ENCODE results near the gene GIT2.

Gene GIT2

DNA sequence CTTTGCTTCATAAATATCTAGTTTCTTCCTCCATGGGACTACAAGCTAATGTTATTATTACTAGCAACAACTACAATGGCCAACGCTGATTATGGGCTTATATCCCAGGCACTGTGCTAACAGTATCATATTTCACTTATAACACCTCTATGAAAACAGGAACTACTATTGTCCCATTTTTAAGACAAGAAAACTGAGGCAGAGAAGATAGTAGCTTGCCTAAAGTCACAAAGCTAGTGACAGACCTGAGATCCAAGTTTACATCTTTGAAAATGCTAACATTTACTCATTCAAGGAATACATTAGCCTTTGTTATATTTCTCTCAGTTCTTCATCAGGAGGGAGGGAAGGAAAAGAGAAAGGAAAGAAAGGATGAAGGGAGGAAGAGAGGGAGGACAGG is 32.8 kb downstream of the GIT2 start:
- Histone ChIP-seq H3K4me1 (ENCODE audit: control insufficient read depth, low read depth, low read length) (no peaks in the 10 kb centered on the region), H2AK5ac (ENCODE audit: low read length) (no peak overlapping the region), H3K4me3 (ENCODE audit: low read length) (no peak overlapping the region), H4K5ac (ENCODE audit: low read length) (no peak overlapping the region), H3K36me3 (ENCODE audit: control insufficient read depth, insufficient read depth, low read length) (peaks cover 4% of the 10 kb centered on the region), H3K18ac (ENCODE audit: low read length) (no peak overlapping the region), H3K27me3 (ENCODE audit: insufficient read depth, low read length, poor library complexity) (no peaks in the 10 kb centered on the region), H3K56ac (ENCODE audit: low read length) (no peak overlapping the region), H2BK120ac (ENCODE audit: low read depth, low read length) (no peak overlapping the region), H2BK5ac (ENCODE audit: low read length) (no peak overlapping the region), H3K4ac (ENCODE audit: low read depth, low read length) (no peak overlapping the region), H3K9ac (ENCODE audit: low read length) (no peak overlapping the region), H3K27ac (ENCODE audit: low read depth, low read length) (no peak overlapping the region), H3K23ac (ENCODE audit: low read length) (no peak overlapping the region), H4K8ac (ENCODE audit: low read depth, low read length) (no peak overlapping the region), H3K79me2 (ENCODE audit: control insufficient read depth, insufficient read depth, low read length) (no peaks in the 10 kb centered on the region), H3K79me1 (ENCODE audit: low read length) (no peaks in the 10 kb centered on the region), H2BK15ac (replicated peaks; ENCODE audit: low read depth) (no peak overlapping the region), H3K4me2 (ENCODE audit: low read length) (no peak overlapping the region)
- WGBS (ENCODE audit: extremely low coverage, insufficient coverage, low lambda C conversion rate) = no CpG with 5 or more reads among the region's 1 CpG
- no peak for DNase-seq

DNA sequence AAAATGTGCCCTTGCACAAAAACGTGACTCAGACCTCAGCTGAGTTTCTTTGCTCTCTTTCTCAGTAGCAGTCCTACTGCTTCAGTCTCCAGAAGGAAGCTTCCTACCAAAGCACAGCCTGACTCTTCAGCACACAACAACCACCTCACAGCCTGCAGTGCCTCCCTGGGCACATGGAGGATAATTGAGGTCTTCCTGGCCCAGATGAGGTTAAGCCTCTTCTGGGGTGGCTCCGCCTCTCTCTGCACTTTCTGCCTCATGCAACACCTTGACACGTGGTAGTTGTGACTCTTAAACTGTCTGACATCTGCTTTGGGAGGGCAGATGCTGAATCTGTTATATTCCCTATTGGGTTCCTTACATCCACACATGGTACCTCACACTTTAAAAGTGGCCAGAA is 33.8 kb downstream of the GIT2 start:
- H2BK5ac ChIP-seq (ENCODE audit: low read length) = no peak overlapping the region
- no peak overlapping the region for H3K56ac ChIP-seq (ENCODE audit: low read length)
- H3K27me3 ChIP-seq (ENCODE audit: insufficient read depth, low read length, poor library complexity) = no peaks in the 10 kb centered on the region
- H3K4me1 ChIP-seq (ENCODE audit: control insufficient read depth, low read depth, low read length) = no peaks in the 10 kb centered on the region
- H3K4me2 ChIP-seq (ENCODE audit: low read length) = no peak overlapping the region
- H4K8ac ChIP-seq (ENCODE audit: low read depth, low read length) = no peak overlapping the region
- H2BK120ac ChIP-seq (ENCODE audit: low read depth, low read length) = no peak overlapping the region
- peak; percentile 55 for DNase-seq
- H2BK15ac ChIP-seq (replicated peaks; ENCODE audit: low read depth) = no peak overlapping the region
- no peak overlapping the region for H2AK5ac ChIP-seq (ENCODE audit: low read length)
- peaks cover 4% of the 10 kb centered on the region for H3K36me3 ChIP-seq (ENCODE audit: control insufficient read depth, insufficient read depth, low read length)
- no peak overlapping the region for H3K23ac ChIP-seq (ENCODE audit: low read length)
- no peak overlapping the region for H4K5ac ChIP-seq (ENCODE audit: low read length)
- H3K27ac ChIP-seq (ENCODE audit: low read depth, low read length) = no peak overlapping the region
- H3K79me1 ChIP-seq (ENCODE audit: low read length) = no peaks in the 10 kb centered on the region
- H3K18ac ChIP-seq (ENCODE audit: low read length) = no peak overlapping the region
- no peaks in the 10 kb centered on the region for H3K79me2 ChIP-seq (ENCODE audit: control insufficient read depth, insufficient read depth, low read length)
- no peak overlapping the region for H3K4ac ChIP-seq (ENCODE audit: low read depth, low read length)
- H3K4me3 ChIP-seq (ENCODE audit: low read length) = no peak overlapping the region
- H3K9ac ChIP-seq (ENCODE audit: low read length) = no peak overlapping the region
- WGBS (ENCODE audit: extremely low coverage, insufficient coverage, low lambda C conversion rate) = no CpG with 5 or more reads among the region's 3 CpGs

DNA sequence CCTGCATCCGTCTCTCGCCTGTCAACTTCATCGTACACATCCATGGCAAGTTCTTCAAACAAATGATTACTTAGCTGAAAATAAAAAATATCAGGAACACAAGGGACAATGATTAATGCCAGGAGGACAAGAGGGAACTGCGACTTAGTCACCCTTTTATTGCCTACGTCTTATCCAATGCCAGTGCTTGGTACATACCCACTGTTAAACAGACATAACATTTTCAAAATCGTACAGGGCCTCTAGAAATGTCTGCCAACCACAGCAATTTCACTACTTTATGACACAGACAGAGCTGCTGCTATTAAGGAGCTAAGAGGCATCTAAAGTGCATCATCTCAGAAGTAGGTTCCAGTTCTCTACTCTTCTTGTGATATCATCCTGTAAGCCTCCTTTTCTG is 34.6 kb downstream of the GIT2 start:
- no peak overlapping the region for H2BK5ac ChIP-seq (ENCODE audit: low read length)
- H3K27ac ChIP-seq (ENCODE audit: low read depth, low read length) = no peak overlapping the region
- no peaks in the 10 kb centered on the region for H3K27me3 ChIP-seq (ENCODE audit: insufficient read depth, low read length, poor library complexity)
- H3K56ac ChIP-seq (ENCODE audit: low read length) = no peak overlapping the region
- no peaks in the 10 kb centered on the region for H3K79me2 ChIP-seq (ENCODE audit: control insufficient read depth, insufficient read depth, low read length)
- no peak for DNase-seq
- H3K36me3 ChIP-seq (ENCODE audit: control insufficient read depth, insufficient read depth, low read length) = peaks cover 4% of the 10 kb centered on the region
- no peaks in the 10 kb centered on the region for H3K4me1 ChIP-seq (ENCODE audit: control insufficient read depth, low read depth, low read length)
- WGBS (ENCODE audit: extremely low coverage, insufficient coverage, low lambda C conversion rate) = no CpG with 5 or more reads among the region's 6 CpGs
- H3K18ac ChIP-seq (ENCODE audit: low read length) = no peak overlapping the region
- no peak overlapping the region for H3K23ac ChIP-seq (ENCODE audit: low read length)
- H3K4ac ChIP-seq (ENCODE audit: low read depth, low read length) = no peak overlapping the region
- no peak overlapping the region for H2AK5ac ChIP-seq (ENCODE audit: low read length)
- H4K5ac ChIP-seq (ENCODE audit: low read length) = no peak overlapping the region
- no peak overlapping the region for H3K4me3 ChIP-seq (ENCODE audit: low read length)
- H2BK120ac ChIP-seq (ENCODE audit: low read depth, low read length) = no peak overlapping the region
- H3K79me1 ChIP-seq (ENCODE audit: low read length) = no peaks in the 10 kb centered on the region
- no peak overlapping the region for H3K4me2 ChIP-seq (ENCODE audit: low read length)
- no peak overlapping the region for H4K8ac ChIP-seq (ENCODE audit: low read depth, low read length)
- no peak overlapping the region for H3K9ac ChIP-seq (ENCODE audit: low read length)
- H2BK15ac ChIP-seq (replicated peaks; ENCODE audit: low read depth) = no peak overlapping the region

DNA sequence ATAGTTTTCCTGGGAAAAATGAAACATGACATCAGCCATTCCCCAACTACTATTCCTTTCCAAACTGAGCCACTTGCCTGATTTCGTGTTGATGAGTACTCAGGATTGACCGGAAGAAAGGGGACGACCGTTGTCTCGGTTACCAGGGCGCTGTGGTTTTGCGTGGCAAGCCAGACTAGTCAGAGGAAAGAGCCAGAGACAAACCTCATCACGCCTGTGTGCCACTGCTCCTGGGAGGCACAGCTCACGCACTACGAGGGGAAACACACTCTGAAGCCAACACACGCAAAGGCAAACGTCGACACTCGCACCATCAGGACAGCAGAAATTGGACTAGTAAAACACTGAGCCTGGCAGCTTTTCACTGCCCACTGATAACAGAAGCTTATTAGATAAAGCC is 35.0 kb downstream of the GIT2 start:
- Histone ChIP-seq H3K27me3 (ENCODE audit: insufficient read depth, low read length, poor library complexity) (no peaks in the 10 kb centered on the region), H2BK120ac (ENCODE audit: low read depth, low read length) (no peak overlapping the region), H3K79me2 (ENCODE audit: control insufficient read depth, insufficient read depth, low read length) (no peaks in the 10 kb centered on the region), H3K18ac (ENCODE audit: low read length) (no peak overlapping the region), H4K8ac (ENCODE audit: low read depth, low read length) (no peak overlapping the region), H3K4ac (ENCODE audit: low read depth, low read length) (no peak overlapping the region), H2BK15ac (replicated peaks; ENCODE audit: low read depth) (no peak overlapping the region), H2BK5ac (ENCODE audit: low read length) (no peak overlapping the region), H3K4me1 (ENCODE audit: control insufficient read depth, low read depth, low read length) (no peaks in the 10 kb centered on the region), H3K56ac (ENCODE audit: low read length) (no peak overlapping the region), H3K4me2 (ENCODE audit: low read length) (no peak overlapping the region), H3K23ac (ENCODE audit: low read length) (no peak overlapping the region), H3K79me1 (ENCODE audit: low read length) (no peaks in the 10 kb centered on the region), H3K9ac (ENCODE audit: low read length) (no peak overlapping the region), H4K5ac (ENCODE audit: low read length) (no peak overlapping the region), H2AK5ac (ENCODE audit: low read length) (no peak overlapping the region), H3K36me3 (ENCODE audit: control insufficient read depth, insufficient read depth, low read length) (peaks cover 4% of the 10 kb centered on the region), H3K27ac (ENCODE audit: low read depth, low read length) (no peak overlapping the region), H3K4me3 (ENCODE audit: low read length) (no peak overlapping the region)
- WGBS (ENCODE audit: extremely low coverage, insufficient coverage, low lambda C conversion rate) = no CpG with 5 or more reads among the region's 14 CpGs
- DNase-seq = no peak

DNA sequence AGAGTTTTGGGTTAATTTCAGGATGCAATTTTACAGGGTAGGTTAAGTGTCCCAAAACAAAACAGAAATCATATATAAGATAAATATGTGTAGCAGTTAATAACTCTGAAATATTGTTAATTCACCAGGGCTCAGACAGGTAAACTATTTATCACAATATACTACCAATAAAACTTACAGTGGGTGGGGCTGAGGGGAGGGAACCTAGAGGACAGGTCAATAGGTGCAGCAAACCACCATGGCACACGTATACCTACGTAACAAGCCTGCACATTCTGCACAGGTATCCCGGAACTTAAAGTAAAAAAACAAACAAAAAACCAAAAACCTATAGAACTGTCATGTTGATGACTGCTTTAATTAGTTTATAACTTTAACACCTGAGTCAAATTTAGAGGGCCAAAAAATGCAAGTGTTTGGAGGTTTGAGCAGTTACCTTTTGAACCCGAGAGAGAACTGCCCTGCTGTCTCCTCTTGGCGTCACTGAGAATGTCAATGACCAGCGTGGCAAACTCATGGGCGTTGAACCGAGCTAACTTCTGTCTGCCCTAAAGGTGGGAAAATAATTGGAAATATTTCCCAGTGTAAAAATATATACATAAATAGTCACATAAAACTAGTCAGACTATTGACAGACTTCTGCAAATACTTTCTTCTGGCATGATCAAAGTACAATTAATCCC is 36.6 kb downstream of the GIT2 start:
- H3K79me2 ChIP-seq (ENCODE audit: control insufficient read depth, insufficient read depth, low read length) = no peaks in the 10 kb centered on the region
- H3K4me2 ChIP-seq (ENCODE audit: low read length) = no peak overlapping the region
- H3K27ac ChIP-seq (ENCODE audit: low read depth, low read length) = no peak overlapping the region
- H4K5ac ChIP-seq (ENCODE audit: low read length) = no peak overlapping the region
- no peak overlapping the region for H3K23ac ChIP-seq (ENCODE audit: low read length)
- H2BK5ac ChIP-seq (ENCODE audit: low read length) = no peak overlapping the region
- H3K36me3 ChIP-seq (ENCODE audit: control insufficient read depth, insufficient read depth, low read length) = peaks cover 4% of the 10 kb centered on the region
- H2BK120ac ChIP-seq (ENCODE audit: low read depth, low read length) = no peak overlapping the region
- no peak overlapping the region for H3K4ac ChIP-seq (ENCODE audit: low read depth, low read length)
- no peak overlapping the region for H3K9ac ChIP-seq (ENCODE audit: low read length)
- no CpG with 5 or more reads among the region's 8 CpGs for WGBS (ENCODE audit: extremely low coverage, insufficient coverage, low lambda C conversion rate)
- H3K18ac ChIP-seq (ENCODE audit: low read length) = no peak overlapping the region
- H3K4me3 ChIP-seq (ENCODE audit: low read length) = no peak overlapping the region
- DNase-seq = no peak
- no peaks in the 10 kb centered on the region for H3K27me3 ChIP-seq (ENCODE audit: insufficient read depth, low read length, poor library complexity)
- no peak overlapping the region for H2AK5ac ChIP-seq (ENCODE audit: low read length)
- no peaks in the 10 kb centered on the region for H3K4me1 ChIP-seq (ENCODE audit: control insufficient read depth, low read depth, low read length)
- H3K79me1 ChIP-seq (ENCODE audit: low read length) = no peaks in the 10 kb centered on the region
- H4K8ac ChIP-seq (ENCODE audit: low read depth, low read length) = no peak overlapping the region
- no peak overlapping the region for H2BK15ac ChIP-seq (replicated peaks; ENCODE audit: low read depth)
- no peak overlapping the region for H3K56ac ChIP-seq (ENCODE audit: low read length)

DNA sequence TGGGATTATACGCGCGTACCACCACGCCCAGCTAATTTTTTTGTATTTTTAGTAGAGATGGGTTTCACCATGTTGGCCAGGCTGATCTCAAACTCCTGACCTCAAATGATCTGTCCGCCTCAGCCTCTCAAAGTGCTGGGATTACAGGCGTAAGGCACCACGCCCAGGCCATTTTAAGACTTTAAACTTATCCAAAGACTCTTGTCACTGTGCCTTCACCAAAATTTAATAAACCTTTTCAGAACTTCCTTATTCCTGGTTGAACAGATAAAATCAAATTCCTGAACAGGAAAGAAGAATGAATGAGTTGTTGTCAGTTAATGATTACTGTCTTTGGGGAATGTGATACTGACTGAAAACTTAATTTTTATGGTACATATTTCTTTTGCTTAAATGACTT is 37.8 kb downstream of the GIT2 start:
- Histone ChIP-seq H3K4me2 (ENCODE audit: low read length) (no peak overlapping the region), H3K4me3 (ENCODE audit: low read length) (no peak overlapping the region)
- WGBS (ENCODE audit: extremely low coverage, insufficient coverage, low lambda C conversion rate) = no CpG with 5 or more reads among the region's 7 CpGs

More for the DNA sequence above, 37.8 kb downstream of the GIT2 start:
- H3K4ac ChIP-seq (ENCODE audit: low read depth, low read length) = no peak overlapping the region
- H4K5ac ChIP-seq (ENCODE audit: low read length) = no peak overlapping the region
- H2BK15ac ChIP-seq (replicated peaks; ENCODE audit: low read depth) = no peak overlapping the region
- H4K8ac ChIP-seq (ENCODE audit: low read depth, low read length) = no peak overlapping the region
- no peaks in the 10 kb centered on the region for H3K4me1 ChIP-seq (ENCODE audit: control insufficient read depth, low read depth, low read length)
- H3K79me2 ChIP-seq (ENCODE audit: control insufficient read depth, insufficient read depth, low read length) = no peaks in the 10 kb centered on the region
- H3K9ac ChIP-seq (ENCODE audit: low read length) = no peak overlapping the region
- H3K27ac ChIP-seq (ENCODE audit: low read depth, low read length) = no peak overlapping the region
- peaks cover 4% of the 10 kb centered on the region for H3K36me3 ChIP-seq (ENCODE audit: control insufficient read depth, insufficient read depth, low read length)
- no peak overlapping the region for H3K56ac ChIP-seq (ENCODE audit: low read length)
- H3K23ac ChIP-seq (ENCODE audit: low read length) = no peak overlapping the region
- no peak overlapping the region for H2AK5ac ChIP-seq (ENCODE audit: low read length)
- H2BK120ac ChIP-seq (ENCODE audit: low read depth, low read length) = no peak overlapping the region
- no peaks in the 10 kb centered on the region for H3K27me3 ChIP-seq (ENCODE audit: insufficient read depth, low read length, poor library complexity)
- no peak for DNase-seq
- H3K18ac ChIP-seq (ENCODE audit: low read length) = no peak overlapping the region
- no peak overlapping the region for H2BK5ac ChIP-seq (ENCODE audit: low read length)
- no peaks in the 10 kb centered on the region for H3K79me1 ChIP-seq (ENCODE audit: low read length)

All from mesendoderm (in vitro differentiated cells).